Bronchial epithelial cell (primary cell): ENCODE measurements around the gene DAO. TPM values are rescaled to one million over a fixed set of nuclear protein-coding genes. Genes with fewer than 3 reads are reported as not detected.

Experiments used
- DNase-seq: peaks from one replicate; pipeline ENCODE4 v3.0.0-alpha.2; 2010; ENCODE audit warnings: low read depth
- FAIRE-seq: peaks from 2 replicates; lab custom pipeline; 2011; peaks lifted over from hg19 to GRCh38; lab: Jason Lieb, UNC
- H3K27me3 ChIP-seq: 2 replicates; pipeline ENCODE4 v1.5.1; 2011; ENCODE audit warnings: low read length; ENCODE audit not compliant: control insufficient read depth, insufficient read depth
- H3K36me3 ChIP-seq: 2 replicates; pipeline ENCODE4 v1.5.1; 2011; ENCODE audit warnings: low read length; ENCODE audit not compliant: control insufficient read depth, insufficient read depth
- H3K4me3 ChIP-seq: 2 replicates; pipeline ENCODE4 v1.5.1; 2011; ENCODE audit warnings: mild to moderate bottlenecking, low read depth, low read length, control low read depth
- total RNA-seq: library from RNA; depleted of rRNA; stranded (reverse); fragments of >200 nt; gene quantifications from 2 replicates; pipeline ENCODE4 v1.2.1, GENCODE V29; 2014
- TF ChIP-seq, protein P1 (sequence below): IDR thresholded peaks from 2 replicates; pipeline ENCODE4 v1.5.1; 2011; ENCODE audit warnings: mild to moderate bottlenecking, moderate library complexity, low read length, control low read depth, inconsistent platforms; ENCODE audit not compliant: insufficient read depth, severe bottlenecking

Gene DAO
- total RNA-seq, 1 donor from 2014 or later = not detected

- TF ChIP-seq, protein P1, sequence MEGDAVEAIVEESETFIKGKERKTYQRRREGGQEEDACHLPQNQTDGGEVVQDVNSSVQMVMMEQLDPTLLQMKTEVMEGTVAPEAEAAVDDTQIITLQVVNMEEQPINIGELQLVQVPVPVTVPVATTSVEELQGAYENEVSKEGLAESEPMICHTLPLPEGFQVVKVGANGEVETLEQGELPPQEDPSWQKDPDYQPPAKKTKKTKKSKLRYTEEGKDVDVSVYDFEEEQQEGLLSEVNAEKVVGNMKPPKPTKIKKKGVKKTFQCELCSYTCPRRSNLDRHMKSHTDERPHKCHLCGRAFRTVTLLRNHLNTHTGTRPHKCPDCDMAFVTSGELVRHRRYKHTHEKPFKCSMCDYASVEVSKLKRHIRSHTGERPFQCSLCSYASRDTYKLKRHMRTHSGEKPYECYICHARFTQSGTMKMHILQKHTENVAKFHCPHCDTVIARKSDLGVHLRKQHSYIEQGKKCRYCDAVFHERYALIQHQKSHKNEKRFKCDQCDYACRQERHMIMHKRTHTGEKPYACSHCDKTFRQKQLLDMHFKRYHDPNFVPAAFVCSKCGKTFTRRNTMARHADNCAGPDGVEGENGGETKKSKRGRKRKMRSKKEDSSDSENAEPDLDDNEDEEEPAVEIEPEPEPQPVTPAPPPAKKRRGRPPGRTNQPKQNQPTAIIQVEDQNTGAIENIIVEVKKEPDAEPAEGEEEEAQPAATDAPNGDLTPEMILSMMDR = no peak
- DNase-seq = peak; percentile 23
Measured at GRCh38 chr12:108911915-108912314, 32.0 kb downstream of the DAO start.

DNA sequence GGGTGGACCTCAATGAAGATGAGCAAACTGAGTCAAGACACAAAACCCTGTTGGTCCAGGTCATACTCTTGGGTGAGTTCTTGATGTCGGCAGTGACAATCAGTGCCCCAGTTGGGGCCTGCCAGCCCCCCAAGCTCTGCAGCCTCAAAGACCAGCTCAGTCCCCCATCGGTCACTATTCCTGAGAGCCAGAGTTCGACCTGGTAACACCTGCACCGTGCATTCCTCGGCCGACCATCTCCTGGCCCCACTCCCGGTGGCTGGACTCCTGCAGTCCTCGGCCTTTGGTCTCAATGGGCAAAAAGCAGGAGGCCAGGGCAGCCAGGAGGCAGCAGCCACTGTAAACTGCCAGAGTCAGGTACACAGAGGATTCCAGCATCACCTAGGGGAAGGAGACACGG, 32.5 kb downstream of the DAO start:
- TF ChIP-seq, protein P1 = no peak
- Histone ChIP-seq H3K36me3 (no peaks in the 10 kb centered on the region), H3K27me3 (no peaks in the 10 kb centered on the region), H3K4me3 (no peak overlapping the region)
- DNase-seq = no peak
- no peak for FAIRE-seq

More at GRCh38 chr12:108911915-108912314, 32.0 kb downstream of the DAO start:
- H3K27me3 ChIP-seq = no peaks in the 10 kb centered on the region
- H3K4me3 ChIP-seq = no peak overlapping the region
- no peaks in the 10 kb centered on the region for H3K36me3 ChIP-seq
- FAIRE-seq = no peak

DNA sequence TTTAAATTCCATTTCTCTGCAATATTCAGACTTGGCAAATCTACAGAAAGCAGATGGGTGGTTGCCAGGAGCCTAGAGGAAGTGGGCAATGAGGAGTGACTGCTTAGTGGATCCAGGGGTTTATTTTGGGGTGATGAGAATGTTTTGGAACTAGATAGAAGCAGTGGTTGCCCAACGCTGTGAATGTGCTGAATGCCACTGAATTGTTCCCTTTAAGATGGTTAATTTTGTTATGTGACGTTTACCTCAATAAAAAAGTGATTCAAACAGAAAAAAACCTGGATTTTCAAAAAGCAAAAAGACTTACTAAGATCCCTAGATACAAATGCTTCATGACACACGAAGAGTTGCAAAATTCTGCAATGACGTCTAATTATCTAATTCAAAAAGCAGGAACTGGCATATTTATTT, 34.2 kb downstream of the DAO start:
- DNase-seq (peak; percentile 2), FAIRE-seq (no peak)
- no peaks in the 10 kb centered on the region for H3K36me3 ChIP-seq
- TF ChIP-seq, protein P1 = no peak
- H3K27me3 ChIP-seq = no peaks in the 10 kb centered on the region
- H3K4me3 ChIP-seq = no peak overlapping the region

DNA sequence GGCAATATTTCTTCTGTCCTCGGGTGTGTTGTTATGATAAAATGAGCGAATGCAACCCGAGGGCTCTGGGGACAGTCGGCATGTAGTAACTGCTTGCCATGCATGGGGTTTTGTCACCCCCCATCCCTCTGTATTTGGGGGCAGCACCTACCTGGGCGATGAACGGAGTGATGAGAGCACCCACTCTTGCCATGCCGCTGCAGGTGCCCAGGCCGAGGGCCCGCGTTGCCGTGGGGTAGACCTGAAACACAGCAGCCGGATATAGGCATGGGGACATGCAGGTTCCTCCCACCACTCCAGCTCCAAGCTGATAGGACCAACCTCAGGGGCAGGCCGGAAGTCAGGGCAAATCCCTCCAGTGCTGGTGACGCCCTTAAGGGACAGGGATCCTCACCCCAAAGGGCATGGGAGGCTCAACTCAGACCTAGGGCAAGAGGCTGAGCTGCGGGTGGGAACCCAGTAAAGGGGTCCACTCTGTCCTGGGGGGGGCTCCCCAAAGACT, 35.8 kb downstream of the DAO start:
- DNase-seq (no peak), FAIRE-seq (no peak)
- H3K27me3 ChIP-seq = no peaks in the 10 kb centered on the region
- TF ChIP-seq, protein P1 = no peak
- no peak overlapping the region for H3K4me3 ChIP-seq
- H3K36me3 ChIP-seq = no peaks in the 10 kb centered on the region

- TF ChIP-seq, protein P1 = no peak
- no peaks in the 10 kb centered on the region for H3K27me3 ChIP-seq
- no peaks in the 10 kb centered on the region for H3K36me3 ChIP-seq
- FAIRE-seq = no peak
- H3K4me3 ChIP-seq = no peak overlapping the region
- DNase-seq = no peak
Measured at GRCh38 chr12:108916336-108916735, 36.4 kb downstream of the DAO start.

- TF ChIP-seq, protein P1 = no peak
- no peak overlapping the region for H3K4me3 ChIP-seq
- no peaks in the 10 kb centered on the region for H3K36me3 ChIP-seq
- no peak for FAIRE-seq
- DNase-seq = no peak
- no peaks in the 10 kb centered on the region for H3K27me3 ChIP-seq
Measured at GRCh38 chr12:108918206-108918605, 38.3 kb downstream of the DAO start.
